ENCODE data around the gene SERPINI2.
"Not testable (repeated sequence)": the region's sequence is repeated elsewhere in the genome, so short reads cannot be mapped to it uniquely, and the experiment has no call there.

SERPINI2 gene

GRCh38 chr3:167450195-167450594 is 23.6 kb downstream of the SERPINI2 start:
- DNase-seq, result no peak

- no peak for DNase-seq
Observed at GRCh38 chr3:167445491-167445890, 28.4 kb downstream of the SERPINI2 start.

GRCh38 chr3:167441256-167441655 is 32.6 kb downstream of the SERPINI2 start:
- no peak for DNase-seq

- DNase-seq, result no peak
Observed at GRCh38 chr3:167437428-167438139, 36.3 kb downstream of the SERPINI2 start.

GRCh38 chr3:167426962-167427361 is 46.9 kb downstream of the SERPINI2 start:
- not testable (repeated sequence) for DNase-seq

- not testable (repeated sequence) for DNase-seq
Observed at GRCh38 chr3:167422396-167422795, 51.4 kb downstream of the SERPINI2 start.

GRCh38 chr3:167409611-167410010 is 64.2 kb downstream of the SERPINI2 start:
- DNase-seq, result no peak

- DNase-seq, result no peak
Observed at GRCh38 chr3:167406876-167407492, 66.9 kb downstream of the SERPINI2 start.

GRCh38 chr3:167397826-167398225 is 76.0 kb downstream of the SERPINI2 start:
- no peak for DNase-seq

GRCh38 chr3:167396075-167396474 is 77.8 kb downstream of the SERPINI2 start:
- DNase-seq, result no peak

- no peak for DNase-seq
Observed at GRCh38 chr3:167394003-167394402, 79.8 kb downstream of the SERPINI2 start.
